HG02938 (cell line): ENCODE results near the gene WWP2.

ENCODE experiments used
- ATAC-seq: cut with Tn5 transposase; IDR thresholded peaks from one replicate; pipeline ENCODE4 v1.9.1; 2021; ENCODE audit warnings: mild to moderate bottlenecking, moderate library complexity; ENCODE audit not compliant: unreplicated experiment

Gene WWP2

GRCh38 chr16:69924041-69924775 lies 162.1 kb downstream of the WWP2 start:
- no peak for ATAC-seq

GRCh38 chr16:69924777-69925191 lies 162.7 kb downstream of the WWP2 start:
- ATAC-seq: no peak

DNA sequence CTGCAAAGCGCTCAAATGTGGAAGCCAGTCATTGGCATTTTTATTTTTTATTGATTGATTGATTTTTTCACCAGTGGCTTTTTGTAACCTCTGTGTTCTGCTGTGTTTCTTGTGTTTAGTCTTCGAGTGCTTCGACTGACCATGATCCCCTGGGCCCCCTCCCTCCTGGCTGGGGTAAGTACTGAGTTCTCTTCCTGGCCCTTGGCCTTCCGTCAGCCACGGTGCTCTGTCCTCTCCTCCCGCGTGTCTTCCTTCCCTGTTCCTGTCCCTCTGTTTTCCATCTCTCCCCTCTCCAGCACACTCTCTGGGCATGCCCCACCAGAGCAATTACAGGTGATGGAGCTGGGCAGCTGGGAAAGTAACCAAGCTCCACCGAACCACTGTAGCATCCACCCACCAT lies 163.2 kb downstream of the WWP2 start:
- ATAC-seq: no peak

GRCh38 chr16:69926241-69926640 lies 164.1 kb downstream of the WWP2 start:
- ATAC-seq: no peak

DNA sequence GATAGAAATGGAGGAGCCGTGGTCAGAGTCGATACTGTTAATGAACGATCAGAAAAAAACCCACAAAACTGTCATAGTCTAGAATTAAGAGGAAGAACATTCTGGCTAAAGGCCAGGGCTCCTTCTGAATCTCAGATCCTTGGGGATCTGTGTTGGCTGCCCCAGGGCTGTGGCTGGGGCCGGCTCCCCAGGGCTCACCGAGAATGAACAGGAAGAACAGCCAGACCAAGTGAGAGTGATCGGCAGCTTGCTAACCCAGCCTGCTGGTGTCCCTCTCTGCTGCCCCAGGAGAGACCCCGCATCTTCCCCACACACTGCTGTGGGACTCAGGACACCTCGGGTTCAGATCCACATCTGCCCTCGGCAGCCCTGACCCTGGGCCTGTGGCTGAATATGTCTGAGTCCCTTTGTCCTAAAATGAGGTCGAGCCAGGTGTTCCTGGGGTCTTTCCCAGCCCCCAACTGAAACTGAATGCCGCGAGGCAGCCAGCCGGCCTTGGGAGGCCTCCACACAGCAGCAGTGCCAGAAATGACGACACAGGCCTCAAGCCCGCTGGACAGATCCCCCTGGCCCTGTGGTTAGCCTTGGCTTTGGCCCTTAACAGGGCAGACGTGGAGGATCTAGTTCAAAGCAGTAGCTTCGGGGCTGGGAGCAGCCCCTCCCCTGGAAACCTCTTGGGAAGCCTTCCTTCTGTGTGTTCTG lies 165.1 kb downstream of the WWP2 start:
- no peak for ATAC-seq

DNA sequence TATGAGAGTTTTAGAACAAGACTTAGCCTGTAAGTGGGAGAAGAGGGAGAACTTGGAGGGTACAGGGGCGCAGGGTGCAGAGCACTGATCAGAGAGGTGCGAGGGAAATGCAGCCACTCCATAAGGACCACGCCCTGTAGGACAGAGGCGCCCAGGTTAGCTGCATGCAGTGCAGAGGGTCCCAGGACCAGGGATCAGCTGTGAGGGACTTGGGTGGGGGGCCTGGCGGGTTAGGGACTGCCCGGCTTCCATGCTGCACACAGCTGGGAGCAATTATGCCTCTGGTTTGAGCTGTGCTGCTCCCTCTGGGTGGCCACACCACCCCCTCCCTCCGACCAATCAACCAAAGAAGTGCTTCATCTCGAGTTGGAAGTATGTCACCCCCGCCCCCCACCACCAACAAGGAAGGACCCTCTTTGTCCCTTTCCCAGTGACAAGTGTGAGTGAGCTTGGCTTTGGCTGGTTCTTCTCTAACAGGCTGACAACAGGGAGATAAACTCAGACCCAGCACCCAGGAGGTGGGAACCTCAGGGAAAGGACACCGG lies 166.8 kb downstream of the WWP2 start:
- ATAC-seq: no peak

DNA sequence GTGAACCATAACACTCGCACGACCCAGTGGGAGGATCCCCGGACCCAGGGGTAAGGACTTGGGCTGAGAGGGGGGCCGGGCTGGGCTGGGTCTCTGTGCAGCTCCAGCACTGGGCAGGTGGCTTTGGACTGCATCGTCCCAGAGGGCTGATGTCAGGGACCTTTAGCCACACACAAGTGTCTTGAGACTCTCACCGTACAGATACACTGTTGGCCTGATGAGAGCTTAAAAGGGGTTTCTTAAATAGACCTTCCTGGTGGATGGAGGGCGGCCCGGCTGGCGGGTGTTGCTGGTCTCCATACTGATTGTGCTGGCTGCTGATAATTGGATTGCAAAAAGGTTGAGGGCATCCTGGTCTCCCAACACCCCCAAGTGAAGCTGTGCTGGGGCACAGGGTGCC lies 167.3 kb downstream of the WWP2 start:
- ATAC-seq: no peak

GRCh38 chr16:69930117-69930776 lies 168.1 kb downstream of the WWP2 start:
- no peak for ATAC-seq

DNA sequence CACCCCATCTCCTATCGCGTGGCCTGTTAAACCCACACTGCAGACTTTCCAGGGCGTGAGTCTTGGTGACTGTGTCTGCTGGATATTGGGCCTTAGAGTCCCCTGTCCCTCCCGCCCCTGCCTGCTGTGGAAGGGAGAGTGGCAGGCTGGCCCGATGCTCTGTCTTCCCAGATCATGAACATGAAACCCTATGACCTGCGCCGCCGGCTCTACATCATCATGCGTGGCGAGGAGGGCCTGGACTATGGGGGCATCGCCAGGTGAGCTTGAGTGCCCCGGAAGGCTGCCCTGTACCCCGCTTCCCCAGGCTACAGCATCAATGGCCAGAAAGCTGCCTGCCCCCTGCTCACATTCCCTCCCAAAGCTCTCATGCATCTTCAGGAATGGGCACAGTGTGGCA lies 169.5 kb downstream of the WWP2 start:
- no peak for ATAC-seq

- no peak for ATAC-seq
Observed at GRCh38 chr16:69932228-69932627, 170.1 kb downstream of the WWP2 start.

DNA sequence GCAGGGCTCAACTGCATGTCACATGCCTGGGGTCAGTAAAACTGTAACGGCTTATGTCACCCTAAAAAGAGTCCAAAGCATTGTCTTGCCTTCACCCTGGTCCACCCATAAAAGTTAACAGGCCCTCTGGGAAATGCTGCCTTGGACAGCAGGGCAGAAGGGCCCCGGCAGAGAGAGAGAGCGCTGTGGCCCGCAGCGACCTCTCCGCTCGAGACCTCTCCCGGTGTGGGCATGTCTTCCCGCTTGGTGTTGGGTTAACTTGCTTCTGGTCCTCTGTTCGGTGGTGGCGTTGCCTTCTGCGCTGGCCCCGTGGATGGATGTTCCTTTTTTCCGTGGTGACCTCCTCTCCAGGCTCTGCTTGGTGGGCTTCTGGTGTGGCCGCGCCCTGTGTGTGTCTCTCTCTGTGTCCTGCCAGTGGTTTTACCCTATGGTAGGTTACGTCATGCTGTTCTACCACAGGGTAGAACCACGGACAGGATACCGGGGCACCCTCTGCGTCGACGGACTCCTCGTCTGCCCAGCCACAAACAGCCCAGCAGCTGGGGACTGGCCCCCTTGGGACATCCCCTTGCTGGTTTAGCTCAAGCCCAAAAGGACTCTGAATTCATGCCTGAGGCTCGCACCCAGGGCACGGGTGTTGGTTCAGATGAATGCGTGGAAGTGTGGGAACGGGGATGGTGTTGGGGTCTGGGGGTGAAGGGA lies 170.7 kb downstream of the WWP2 start:
- no peak for ATAC-seq

DNA sequence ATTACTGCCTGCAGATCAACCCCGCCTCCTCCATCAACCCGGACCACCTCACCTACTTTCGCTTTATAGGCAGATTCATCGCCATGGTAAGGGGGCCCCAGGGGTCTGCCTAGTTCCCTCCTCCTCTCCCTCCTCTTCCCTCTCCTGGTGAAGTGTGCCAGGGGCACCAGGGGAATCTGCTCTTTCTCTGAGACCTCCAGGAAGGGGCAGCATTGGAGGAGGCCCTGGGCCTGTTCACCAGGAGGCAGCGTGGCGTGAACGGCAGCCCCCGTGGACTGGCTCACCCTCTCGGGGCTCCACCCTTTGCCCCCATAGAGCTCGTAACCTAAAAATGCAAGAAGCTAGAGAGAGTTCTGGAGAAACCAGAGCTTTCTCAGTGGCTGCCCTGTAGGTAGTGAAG lies 171.9 kb downstream of the WWP2 start:
- no peak for ATAC-seq

- ATAC-seq: no peak
Observed at GRCh38 chr16:69934751-69935150, 172.6 kb downstream of the WWP2 start.

DNA sequence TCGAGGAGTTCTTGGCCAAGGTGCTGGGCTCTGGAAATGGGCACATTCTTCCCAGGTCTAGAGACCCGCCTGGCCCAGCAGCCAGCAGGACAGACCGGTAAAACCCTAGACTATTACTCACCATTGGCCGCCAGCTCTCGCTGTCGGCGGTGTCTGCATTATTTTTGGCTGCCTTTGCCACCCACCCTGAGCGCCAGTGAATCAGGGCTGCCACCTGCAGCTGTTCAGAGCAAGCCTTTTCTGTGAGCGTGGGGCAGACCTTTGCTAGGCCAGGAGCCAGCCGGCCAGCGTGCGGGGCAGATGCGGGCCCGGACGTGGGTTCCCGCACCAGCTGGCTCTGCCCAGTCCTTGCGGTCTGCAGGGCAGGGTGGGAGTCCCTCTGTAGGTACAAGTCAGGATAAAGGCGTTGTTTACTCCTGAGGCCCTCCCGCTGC lies 173.2 kb downstream of the WWP2 start:
- no peak for ATAC-seq

- ATAC-seq: no peak
Observed at GRCh38 chr16:69935740-69936139, 173.6 kb downstream of the WWP2 start.

- no peak for ATAC-seq
Observed at GRCh38 chr16:69936252-69936651, 174.1 kb downstream of the WWP2 start.

DNA sequence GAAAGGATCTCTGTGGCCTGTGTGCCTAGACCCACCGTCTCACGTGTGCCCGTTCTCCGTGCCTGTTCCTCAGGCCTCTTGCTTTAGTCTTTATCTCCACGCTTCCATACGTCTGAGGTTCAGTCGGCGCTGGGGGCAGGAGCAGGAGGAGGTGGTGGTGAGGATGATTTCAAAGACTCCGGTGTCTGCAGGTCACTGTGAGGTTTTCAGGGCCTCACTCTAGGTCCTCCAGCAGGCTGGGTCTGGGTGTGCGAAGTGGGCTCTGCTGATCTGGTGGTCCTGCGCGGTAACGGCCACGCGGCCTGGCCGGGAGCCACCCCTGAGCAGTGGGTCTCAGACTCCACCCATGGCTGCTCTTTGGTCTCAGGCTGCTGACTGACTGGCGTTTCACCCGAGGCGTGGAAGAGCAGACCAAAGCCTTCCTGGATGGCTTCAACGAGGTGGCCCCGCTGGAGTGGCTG lies 174.6 kb downstream of the WWP2 start:
- no peak for ATAC-seq

DNA sequence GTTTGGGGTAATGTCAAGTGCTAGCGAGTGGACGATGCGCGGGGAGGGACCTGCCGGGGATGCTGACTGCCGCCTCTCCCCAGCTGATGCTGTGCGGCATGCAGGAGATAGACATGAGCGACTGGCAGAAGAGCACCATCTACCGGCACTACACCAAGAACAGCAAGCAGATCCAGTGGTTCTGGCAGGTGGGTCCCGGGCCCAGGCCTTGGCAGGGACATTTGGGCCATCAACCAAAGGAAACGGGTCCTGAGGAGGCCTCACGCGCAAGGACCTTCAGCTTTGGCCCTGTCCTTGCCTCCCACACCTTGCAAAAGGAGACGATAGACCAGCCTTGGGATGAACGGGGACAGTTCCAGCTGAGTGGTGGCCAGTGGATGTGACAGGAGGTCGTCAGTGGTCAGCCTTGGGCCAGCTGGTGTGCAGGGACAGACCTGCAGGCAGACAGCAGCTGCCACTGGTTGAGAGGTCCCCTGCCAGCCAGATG lies 175.4 kb downstream of the WWP2 start:
- no peak for ATAC-seq

DNA sequence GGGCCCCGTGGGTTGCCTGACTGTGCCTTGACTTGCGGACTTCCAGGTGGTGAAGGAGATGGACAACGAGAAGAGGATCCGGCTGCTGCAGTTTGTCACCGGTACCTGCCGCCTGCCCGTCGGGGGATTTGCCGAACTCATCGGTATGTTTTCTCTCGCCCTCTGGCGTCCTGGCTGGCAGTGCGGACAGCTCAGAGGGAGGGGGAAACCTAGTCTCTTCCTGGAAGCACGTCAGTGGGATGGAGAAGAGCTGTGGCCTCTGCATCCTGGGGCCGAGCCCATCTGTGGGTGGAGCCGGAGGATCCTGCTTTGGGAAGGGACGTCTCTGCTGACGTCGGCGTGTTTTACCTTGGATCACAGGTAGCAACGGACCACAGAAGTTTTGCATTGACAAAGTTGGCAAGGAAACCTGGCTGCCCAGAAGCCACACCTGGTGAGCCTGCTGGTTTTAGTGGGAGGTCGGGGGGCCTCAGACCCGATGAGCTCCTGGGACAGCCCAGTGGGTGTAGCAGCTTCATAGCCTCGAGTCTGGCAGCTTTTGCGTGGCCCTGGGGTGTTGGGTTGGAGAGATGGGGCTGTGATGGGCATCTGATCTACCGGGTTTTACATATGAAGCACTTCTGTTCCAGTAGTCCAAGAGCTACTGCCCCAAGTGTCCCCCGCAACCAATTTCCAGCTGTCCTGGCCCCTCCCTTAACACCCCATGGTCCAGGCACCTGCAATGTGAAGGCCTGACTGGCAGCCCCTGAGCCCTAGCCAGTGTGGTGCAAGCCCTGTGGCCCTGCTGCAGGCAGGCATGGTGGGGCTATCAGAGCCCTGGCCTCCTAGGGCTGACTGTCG lies 177.1 kb downstream of the WWP2 start:
- ATAC-seq: no peak
